HEK293T (cell line): ENCODE data around the gene CLDN2.

ENCODE experiments used
- BHLHE40 ChIP-seq: fragments of 450-650 bp; IDR thresholded peaks from 2 replicates; pipeline ENCODE4 v1.6.1; 2016; ENCODE audit warnings: mild to moderate bottlenecking, moderate library complexity, borderline replicate concordance
- ELF4 ChIP-seq: fragments of 450-650 bp; IDR thresholded peaks from 2 replicates; pipeline ENCODE4 v1.6.1; 2017; ENCODE audit warnings: antibody characterized with exemption
- FOXA1 ChIP-seq: fragments of 450-650 bp; IDR thresholded peaks from 2 replicates; pipeline ENCODE4 v1.6.1; 2016; ENCODE audit warnings: mild to moderate bottlenecking
- FOXK2 ChIP-seq: fragments of 450-650 bp; IDR thresholded peaks from 2 replicates; pipeline ENCODE4 v1.6.1; 2016; ENCODE audit warnings: mild to moderate bottlenecking
- L3MBTL2 ChIP-seq: fragments of 450-650 bp; conservative IDR thresholded peaks from 2 replicates; pipeline ENCODE4 v1.6.1; 2016; ENCODE audit warnings: mild to moderate bottlenecking
- LEF1 ChIP-seq: fragments of 450-650 bp; IDR thresholded peaks from 2 replicates; pipeline ENCODE4 v1.6.1; 2017; ENCODE audit warnings: mild to moderate bottlenecking, borderline replicate concordance
- SP1 ChIP-seq: fragments of 450-650 bp; IDR thresholded peaks from 2 replicates; pipeline ENCODE4 v1.6.1; 2017
- SUZ12 ChIP-seq: fragments of 450-650 bp; IDR thresholded peaks from 2 replicates; pipeline ENCODE4 v1.6.1; 2016; ENCODE audit warnings: mild to moderate bottlenecking
- ZNF384 ChIP-seq: fragments of 450-650 bp; IDR thresholded peaks from 2 replicates; pipeline ENCODE4 v1.6.1; 2016

- TF ChIP-seq FOXA1 (no peak), ELF4 (no peak), SP1 (no peak), BHLHE40 (no peak), L3MBTL2 (no peak), FOXK2 (no peak), LEF1 (no peak), SUZ12 (no peak), ZNF384 (no peak)
Measured at GRCh38 chrX:106889468-106889867, 30.7 kb upstream of the CLDN2 start.
